H7 (cell line): ENCODE measurements around the gene SMG7. TPM values are rescaled to one million over a fixed set of nuclear protein-coding genes. Genes with fewer than 3 reads are reported as not detected.

Source experiments
- DNase-seq: peaks from one replicate; pipeline ENCODE4 v3.0.0; 2012
- H3K27me3 ChIP-seq: 2 replicates; pipeline ENCODE4 v1.6.0; 2011; ENCODE audit warnings: mild to moderate bottlenecking, low read length; ENCODE audit not compliant: control insufficient read depth, insufficient read depth
- H3K36me3 ChIP-seq: replicated peaks from 2 replicates; pipeline ENCODE4 v1.5.1; 2011; ENCODE audit warnings: low read length; ENCODE audit not compliant: control insufficient read depth, insufficient read depth
- H3K4me3 ChIP-seq: 2 replicates; pipeline ENCODE4 v1.5.1; 2011; ENCODE audit warnings: low read depth, mild to moderate bottlenecking, control low read depth, low read length, moderate library complexity; ENCODE audit not compliant: insufficient read depth
- total RNA-seq: library from RNA; depleted of rRNA; stranded (reverse); fragments of >200 nt; shearing (Covaris generic); gene quantifications from 2 replicates; pipeline ENCODE4 v1.2.3, GENCODE V29; 2014; rRNA removed

The SMG7 gene
- total RNA-seq, 1 experiment from 2014 or later = 37.6 TPM

GRCh38 chr1:183592733-183593132 lies 120.4 kb downstream of the SMG7 start:
- Histone ChIP-seq H3K36me3 (no peaks in the 10 kb centered on the region), H3K27me3 (no peaks in the 10 kb centered on the region), H3K4me3 (no peak overlapping the region)
- DNase-seq = no peak

- H3K36me3 ChIP-seq = no peaks in the 10 kb centered on the region
- DNase-seq = no peak
- H3K4me3 ChIP-seq = no peak overlapping the region
- H3K27me3 ChIP-seq = no peaks in the 10 kb centered on the region
These were observed 121.1 kb downstream of the SMG7 start for GRCh38 chr1:183593356-183593755.

- no peak for DNase-seq
- H3K27me3 ChIP-seq = no peaks in the 10 kb centered on the region
- no peaks in the 10 kb centered on the region for H3K36me3 ChIP-seq
- no peak overlapping the region for H3K4me3 ChIP-seq
These were observed 123.2 kb downstream of the SMG7 start for GRCh38 chr1:183595537-183595936.

- no peak for DNase-seq
- H3K36me3 ChIP-seq = no peaks in the 10 kb centered on the region
- H3K4me3 ChIP-seq = no peak overlapping the region
- no peaks in the 10 kb centered on the region for H3K27me3 ChIP-seq
These were observed 124.2 kb downstream of the SMG7 start for GRCh38 chr1:183596500-183596899.

DNA sequence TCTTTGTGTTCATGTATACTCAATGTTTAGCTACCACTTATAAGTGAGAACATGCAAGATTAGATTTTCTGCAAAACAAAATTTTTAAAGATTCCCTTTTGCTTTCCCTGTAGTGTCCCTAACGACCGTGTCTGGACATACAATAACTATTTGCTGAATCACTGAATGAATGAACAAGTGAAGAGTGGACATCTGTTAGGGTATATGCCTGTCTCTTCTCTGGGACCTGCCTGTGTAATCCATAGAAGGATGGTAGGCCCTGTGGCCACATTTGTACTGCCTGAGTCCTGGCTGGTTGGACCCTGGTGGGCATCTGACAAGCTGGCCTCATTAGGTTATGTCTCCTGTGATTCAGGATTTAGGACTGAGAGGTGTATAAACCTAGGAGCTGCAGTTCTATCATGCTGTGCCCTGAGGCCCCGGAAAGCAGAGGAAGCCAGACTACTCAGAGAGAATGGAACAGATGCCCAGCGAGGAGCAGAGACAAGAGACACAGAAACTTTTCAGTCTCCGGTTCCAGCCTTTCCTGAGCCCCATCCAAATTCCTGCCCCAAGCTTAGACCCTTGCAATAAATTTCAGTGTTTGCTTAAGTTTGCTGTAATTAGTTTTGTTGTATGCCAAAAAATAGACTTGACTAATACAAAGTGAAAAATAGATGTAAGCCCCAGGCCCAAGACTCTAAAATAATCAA lies 125.5 kb downstream of the SMG7 start:
- no peak for DNase-seq
- Histone ChIP-seq H3K4me3 (no peak overlapping the region), H3K36me3 (no peaks in the 10 kb centered on the region), H3K27me3 (no peaks in the 10 kb centered on the region)

DNA sequence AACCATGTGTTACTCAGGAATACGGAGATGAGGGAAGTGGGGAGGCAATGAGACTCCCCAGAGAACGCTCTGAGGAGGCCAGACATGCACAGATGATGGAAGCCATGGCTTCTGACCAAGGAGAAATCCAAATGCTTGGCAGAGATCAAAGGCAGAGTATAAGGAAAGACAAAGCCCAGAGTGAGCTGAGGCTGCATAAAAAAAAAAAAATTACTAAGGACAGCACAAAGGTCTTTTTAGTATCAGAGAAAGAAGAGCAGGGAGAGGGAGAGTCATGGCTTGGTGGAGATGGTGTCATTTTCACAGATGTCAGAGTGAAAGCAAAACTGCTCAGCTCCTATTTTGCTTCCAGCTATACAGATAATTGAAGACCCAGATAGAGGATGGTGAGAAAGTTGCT lies 126.1 kb downstream of the SMG7 start:
- H3K4me3 ChIP-seq = no peak overlapping the region
- no peaks in the 10 kb centered on the region for H3K27me3 ChIP-seq
- no peaks in the 10 kb centered on the region for H3K36me3 ChIP-seq
- no peak for DNase-seq

DNA sequence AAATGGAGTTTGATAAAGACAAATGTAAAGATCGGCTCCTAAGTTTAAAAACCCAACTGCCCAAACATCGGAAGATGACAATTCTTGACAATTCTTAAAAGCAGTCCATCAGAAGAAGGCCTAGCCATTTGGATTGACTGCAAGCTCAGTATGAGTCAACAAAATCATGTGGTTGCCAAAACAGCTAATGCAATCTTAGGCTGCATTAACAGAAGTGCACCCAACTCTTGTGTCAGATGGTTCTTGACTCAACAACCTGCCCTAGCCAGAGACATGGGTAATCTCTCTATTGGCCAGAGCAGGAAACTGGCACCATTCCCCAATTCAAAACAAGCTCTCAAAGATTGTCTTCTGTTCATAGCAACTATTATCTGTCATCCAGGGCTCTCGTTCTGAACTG lies 127.8 kb downstream of the SMG7 start:
- Histone ChIP-seq H3K27me3 (no peaks in the 10 kb centered on the region), H3K36me3 (no peaks in the 10 kb centered on the region), H3K4me3 (no peak overlapping the region)
- no peak for DNase-seq

- H3K4me3 ChIP-seq = no peak overlapping the region
- H3K36me3 ChIP-seq = no peaks in the 10 kb centered on the region
- H3K27me3 ChIP-seq = no peaks in the 10 kb centered on the region
- DNase-seq = no peak
These were observed 128.3 kb downstream of the SMG7 start for GRCh38 chr1:183600634-183601033.

- no peaks in the 10 kb centered on the region for H3K27me3 ChIP-seq
- no peak for DNase-seq
- H3K4me3 ChIP-seq = no peak overlapping the region
- no peaks in the 10 kb centered on the region for H3K36me3 ChIP-seq
These were observed 130.2 kb downstream of the SMG7 start for GRCh38 chr1:183602510-183602909.

Other genes starting within 250 kb of the SMG7 start
- 1.6 and 5.2 TPM in 2 replicates for gene NMNAT2, start 54.1 kb upstream of the SMG7 start, total RNA-seq
- 0.14 TPM in 1 of 2 replicates, not detected in the other for gene NCF2, start 118.0 kb downstream of the SMG7 start, total RNA-seq
- gene ARPC5, start 163.3 kb downstream of the SMG7 start, total RNA-seq = 104 and 133 TPM in 2 replicates
- not detected in 2 replicates for gene APOBEC4, start 180.8 kb downstream of the SMG7 start, total RNA-seq